ENCODE measurements around the gene VSIG2.

DNA sequence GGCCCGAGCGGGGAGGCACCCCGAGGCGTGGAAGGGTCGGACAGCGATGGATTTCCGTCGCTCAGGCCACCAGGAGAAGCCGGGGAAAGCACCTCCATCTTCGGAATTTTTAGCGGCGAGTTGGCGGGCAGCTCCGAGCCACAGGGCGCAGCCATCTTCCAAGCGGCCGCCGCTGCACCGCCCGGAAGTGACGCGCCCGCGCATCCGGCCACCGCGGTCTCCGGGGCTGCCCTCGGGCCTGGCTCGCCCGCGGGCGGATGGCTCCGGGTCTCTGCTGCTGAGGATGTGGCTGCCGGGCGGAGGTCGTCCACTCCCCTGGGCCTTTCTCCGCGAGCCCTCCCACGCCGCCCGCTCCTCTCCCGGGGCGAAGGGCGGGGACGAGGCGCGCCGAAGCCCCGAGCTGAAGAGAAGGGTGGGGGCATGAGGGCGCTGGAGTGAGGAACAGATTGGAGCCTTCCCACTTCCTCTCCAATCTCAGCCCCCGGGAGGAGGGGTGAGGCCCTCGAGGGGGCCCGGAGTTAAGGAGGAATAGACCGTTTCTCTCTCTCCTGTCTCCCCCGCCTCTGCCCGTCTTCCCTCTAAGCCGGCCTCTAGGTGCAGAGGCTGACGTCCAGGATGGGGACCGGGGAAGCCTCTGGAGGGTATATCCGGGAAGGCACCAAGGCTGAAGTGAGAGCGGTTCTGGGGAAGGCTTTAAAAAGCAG, 48.3 kb upstream of the VSIG2 start, which contains the start of gene MSANTD2:
- TF ChIP-seq SUZ12 (IDR thresholded peaks at IDR 0.05; ENCODE audit: extremely low read depth, insufficient read depth, insufficient read length), result no peak
- TF ChIP-seq ZNF274 (IDR thresholded peaks at IDR 0.05; ENCODE audit: low read depth, low read length), result no peak

Measured in NT2/D1 (cell line).